D721Med (cell line): ENCODE results near the gene PPIL3.

Experiments
- DNase-seq: peaks from one replicate; pipeline ENCODE4 v3.0.0; 2011; ENCODE audit warnings: low spot score; ENCODE audit not compliant: insufficient read length
- FAIRE-seq: peaks from 2 replicates; lab custom pipeline; 2011; peaks lifted over from hg19 to GRCh38; lab: Jason Lieb, UNC
- CTCF ChIP-seq: IDR thresholded peaks from 2 replicates; pipeline ENCODE4 v1.5.1; 2012; ENCODE audit warnings: mild to moderate bottlenecking, control low read depth; ENCODE audit not compliant: insufficient read depth; ENCODE audit errors: missing control alignments

PPIL3 gene

GRCh38 chr2:200847269-200847668 lies 41.6 kb downstream of the PPIL3 start:
- no peak for FAIRE-seq
- DNase-seq = no peak
- no peak for TF ChIP-seq CTCF

- no peak for TF ChIP-seq CTCF
- FAIRE-seq (no peak), DNase-seq (no peak)
Measured at GRCh38 chr2:200845669-200846325, 43.1 kb downstream of the PPIL3 start.

GRCh38 chr2:200845194-200845593 lies 43.7 kb downstream of the PPIL3 start:
- FAIRE-seq = no peak
- TF ChIP-seq CTCF = no peak
- no peak for DNase-seq

- no peak for DNase-seq
- no peak for TF ChIP-seq CTCF
- no peak for FAIRE-seq
Measured at GRCh38 chr2:200843993-200844948, 44.6 kb downstream of the PPIL3 start.

GRCh38 chr2:200839513-200839912 lies 49.4 kb downstream of the PPIL3 start:
- no peak for DNase-seq
- no peak for FAIRE-seq
- no peak for TF ChIP-seq CTCF

- DNase-seq (no peak), FAIRE-seq (no peak)
- TF ChIP-seq CTCF = no peak
Measured at GRCh38 chr2:200834701-200835100, 54.2 kb downstream of the PPIL3 start.
